GM10248 (cell line): Measurements from ENCODE around the gene SLC25A10.

ENCODE experiments used
- CTCF ChIA-PET: fragments of 300-600 bp; sonication (Branson Sonifier 250); formaldehyde crosslinking; extraction: SDS; loops from one replicate; lab custom pipeline; 2021; ENCODE audit warnings: antibody characterized with exemption; lab: Yijun Ruan, JAX
- POLR2A ChIA-PET: fragments of 350-650 bp; sonication (Branson Sonifier 250); formaldehyde crosslinking; extraction: SDS; loops from one replicate; lab custom pipeline; 2020; ENCODE audit warnings: antibody characterized with exemption; lab: Yijun Ruan, JAX
- DNase-seq: peaks from one replicate; pipeline ENCODE4 v3.0.0; 2012; ENCODE audit errors: extremely low spot score
- TF ChIP-seq, protein P1 (sequence below): IDR thresholded peaks from 2 replicates; pipeline ENCODE4 v1.5.1; 2012; ENCODE audit warnings: mild to moderate bottlenecking, low read depth; ENCODE audit errors: extremely low read depth, missing control alignments, control extremely low read depth

SLC25A10 gene

DNA sequence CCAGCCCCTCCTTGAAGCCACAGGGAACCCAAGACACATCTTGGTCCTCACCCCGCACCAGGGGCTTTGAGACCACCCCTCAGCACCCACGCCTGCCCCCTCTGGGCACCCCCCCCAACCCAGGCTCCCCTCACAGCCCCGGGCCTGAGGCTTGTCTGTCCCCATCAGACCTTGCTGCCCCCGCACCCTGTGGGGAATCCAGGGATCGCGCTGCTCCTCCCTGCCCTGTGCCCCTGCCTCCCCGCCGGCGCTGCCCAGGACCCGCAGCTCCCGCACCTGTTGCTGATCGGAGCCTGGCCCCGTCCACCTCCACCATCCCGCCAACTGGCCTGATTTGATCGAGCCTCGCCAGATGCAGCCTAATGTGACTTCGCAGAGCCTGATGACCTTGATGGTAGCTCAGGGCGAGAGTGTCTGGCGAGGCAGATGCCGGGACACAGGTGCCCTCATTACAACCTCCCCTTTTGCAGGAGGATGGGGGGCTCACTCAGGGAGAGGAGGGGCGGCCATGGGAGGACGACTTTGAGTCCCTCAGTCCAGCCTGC, 29.0 kb downstream of the SLC25A10 start:
- ChIA-PET CTCF (no interaction called here), POLR2A (no interaction called here)
- no peak for DNase-seq
- TF ChIP-seq, protein P1, sequence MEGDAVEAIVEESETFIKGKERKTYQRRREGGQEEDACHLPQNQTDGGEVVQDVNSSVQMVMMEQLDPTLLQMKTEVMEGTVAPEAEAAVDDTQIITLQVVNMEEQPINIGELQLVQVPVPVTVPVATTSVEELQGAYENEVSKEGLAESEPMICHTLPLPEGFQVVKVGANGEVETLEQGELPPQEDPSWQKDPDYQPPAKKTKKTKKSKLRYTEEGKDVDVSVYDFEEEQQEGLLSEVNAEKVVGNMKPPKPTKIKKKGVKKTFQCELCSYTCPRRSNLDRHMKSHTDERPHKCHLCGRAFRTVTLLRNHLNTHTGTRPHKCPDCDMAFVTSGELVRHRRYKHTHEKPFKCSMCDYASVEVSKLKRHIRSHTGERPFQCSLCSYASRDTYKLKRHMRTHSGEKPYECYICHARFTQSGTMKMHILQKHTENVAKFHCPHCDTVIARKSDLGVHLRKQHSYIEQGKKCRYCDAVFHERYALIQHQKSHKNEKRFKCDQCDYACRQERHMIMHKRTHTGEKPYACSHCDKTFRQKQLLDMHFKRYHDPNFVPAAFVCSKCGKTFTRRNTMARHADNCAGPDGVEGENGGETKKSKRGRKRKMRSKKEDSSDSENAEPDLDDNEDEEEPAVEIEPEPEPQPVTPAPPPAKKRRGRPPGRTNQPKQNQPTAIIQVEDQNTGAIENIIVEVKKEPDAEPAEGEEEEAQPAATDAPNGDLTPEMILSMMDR: no peak

DNA sequence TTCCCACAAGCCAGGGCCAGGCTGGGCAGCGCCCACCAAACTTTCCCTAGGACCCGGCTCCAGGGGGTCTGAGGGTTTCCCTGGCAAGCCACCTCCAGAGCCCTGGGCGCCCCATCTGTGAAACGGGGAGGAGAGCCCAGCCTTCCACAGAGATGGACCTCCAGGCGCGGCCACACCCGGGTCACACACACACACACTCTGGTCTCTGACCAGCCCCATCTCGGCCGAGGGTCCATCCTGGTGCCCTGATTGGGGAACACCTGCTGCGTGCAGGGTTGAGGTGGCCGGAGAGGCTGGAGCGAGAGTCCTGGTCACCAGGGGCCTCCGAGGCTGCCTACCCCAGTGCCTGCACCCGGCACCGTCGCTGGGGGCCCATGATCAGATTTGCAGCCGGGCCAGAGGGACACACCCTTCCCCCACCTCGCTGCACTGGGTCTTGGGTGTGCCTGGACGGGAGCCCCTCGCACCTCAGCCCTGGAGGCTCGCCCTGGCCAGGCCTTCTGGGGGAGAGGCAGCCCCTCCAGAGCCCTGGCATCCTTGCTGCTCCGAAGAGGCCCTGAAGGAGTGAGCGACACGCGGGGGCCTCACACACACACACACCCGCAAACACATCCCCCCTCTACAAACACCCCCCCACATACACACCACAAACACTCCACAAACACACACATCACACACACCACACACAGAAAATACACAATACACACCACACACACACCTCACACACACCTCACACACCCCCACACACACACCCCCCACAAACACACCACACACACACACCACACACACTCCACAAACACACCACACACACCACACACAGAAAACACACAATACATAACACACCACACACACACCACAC, 29.7 kb downstream of the SLC25A10 start:
- DNase-seq: no peak
- ChIA-PET CTCF (no interaction called here), POLR2A (no interaction called here)
- TF ChIP-seq, protein P1: no peak
